ENCODE data around the gene JTB.

DNA sequence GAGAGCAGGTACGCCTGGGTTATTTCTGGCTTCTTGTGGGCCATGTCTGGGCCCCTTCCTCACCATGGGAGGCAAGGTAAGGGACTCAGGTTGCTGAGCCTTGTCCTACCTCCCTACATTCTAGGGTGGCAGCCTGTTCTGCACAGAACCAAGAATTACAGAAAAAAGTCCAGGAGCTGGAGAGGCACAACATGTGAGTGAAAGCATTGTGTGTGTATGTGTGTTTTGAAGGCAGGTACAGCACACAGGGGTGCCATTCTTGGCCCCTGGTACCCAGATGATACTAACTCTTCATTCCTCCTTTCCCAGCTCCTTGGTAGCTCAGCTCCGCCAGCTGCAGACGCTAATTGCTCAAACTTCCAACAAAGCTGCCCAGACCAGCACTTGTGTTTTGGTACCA, 4.4 kb downstream of the JTB start:
- TF ChIP-seq CTCF (IDR thresholded peaks at IDR 0.05 in 4 of 5, conservative IDR thresholded peaks at IDR 0.05 in 1 of 5): no peak
- TF ChIP-seq POLR2A (IDR thresholded peaks at IDR 0.05): no peak

All from gastrocnemius medialis (tissue), 4 donors.